ENCODE data around the gene AFG1L.

DNA sequence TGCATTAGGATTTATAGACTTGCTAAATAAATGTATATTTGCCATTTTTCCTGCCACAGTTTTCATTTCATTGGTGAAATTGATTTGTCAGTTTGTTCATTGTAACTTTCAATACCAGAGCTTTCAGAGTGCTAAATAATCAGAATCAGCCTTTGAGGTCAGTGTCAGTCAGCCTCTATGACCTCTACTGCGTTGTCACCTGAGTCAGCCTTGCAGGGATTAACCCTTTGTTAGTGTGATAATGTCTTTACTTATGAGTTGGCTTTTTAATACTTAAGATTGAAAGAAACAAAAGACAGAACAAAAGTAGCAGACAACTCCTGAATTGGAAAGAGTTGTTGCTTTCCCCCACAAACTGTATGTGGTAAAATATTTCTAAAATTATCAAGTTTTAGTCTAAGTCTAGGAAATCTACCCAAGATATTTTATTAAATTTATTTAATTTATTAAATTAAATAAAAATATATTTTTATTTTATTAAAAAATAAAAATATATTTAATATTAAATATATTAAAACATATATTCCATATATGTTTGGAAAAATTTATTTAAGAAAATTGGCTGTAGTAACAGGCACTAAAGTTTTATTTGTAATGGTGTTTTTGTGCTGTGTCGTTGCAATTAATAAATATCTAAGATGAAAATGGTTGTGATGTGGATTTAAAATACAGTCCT lies 125.2 kb downstream of the AFG1L start:
- TF ChIP-seq, protein P1, sequence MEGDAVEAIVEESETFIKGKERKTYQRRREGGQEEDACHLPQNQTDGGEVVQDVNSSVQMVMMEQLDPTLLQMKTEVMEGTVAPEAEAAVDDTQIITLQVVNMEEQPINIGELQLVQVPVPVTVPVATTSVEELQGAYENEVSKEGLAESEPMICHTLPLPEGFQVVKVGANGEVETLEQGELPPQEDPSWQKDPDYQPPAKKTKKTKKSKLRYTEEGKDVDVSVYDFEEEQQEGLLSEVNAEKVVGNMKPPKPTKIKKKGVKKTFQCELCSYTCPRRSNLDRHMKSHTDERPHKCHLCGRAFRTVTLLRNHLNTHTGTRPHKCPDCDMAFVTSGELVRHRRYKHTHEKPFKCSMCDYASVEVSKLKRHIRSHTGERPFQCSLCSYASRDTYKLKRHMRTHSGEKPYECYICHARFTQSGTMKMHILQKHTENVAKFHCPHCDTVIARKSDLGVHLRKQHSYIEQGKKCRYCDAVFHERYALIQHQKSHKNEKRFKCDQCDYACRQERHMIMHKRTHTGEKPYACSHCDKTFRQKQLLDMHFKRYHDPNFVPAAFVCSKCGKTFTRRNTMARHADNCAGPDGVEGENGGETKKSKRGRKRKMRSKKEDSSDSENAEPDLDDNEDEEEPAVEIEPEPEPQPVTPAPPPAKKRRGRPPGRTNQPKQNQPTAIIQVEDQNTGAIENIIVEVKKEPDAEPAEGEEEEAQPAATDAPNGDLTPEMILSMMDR (IDR thresholded peaks at IDR 0.05; ENCODE audit: poor library complexity), result no peak
- TF ChIP-seq EZH2 (IDR thresholded peaks at IDR 0.05; ENCODE audit: borderline replicate concordance), result no peak
